GM12878 (cell line): ENCODE results near the gene COX6B1. TPM values are rescaled to one million over a fixed set of nuclear protein-coding genes. Genes with fewer than 3 reads are reported as not detected.

Source experiments
- ATAC-seq: fragments of 200-7000 bp; cut with Tn5 transposase; 3 replicates; pipeline ENCODE4 v1.9.1; 2020; ENCODE audit warnings: mild to moderate bottlenecking, moderate library complexity
- BruUV-seq: library from RNA; stranded (reverse); fragments of 400-500 nt; replicated peaks from 2 replicates; lab custom pipeline; 2021; lab: Mats Ljungman, UMichigan
- CTCF ChIA-PET: fragments of 300-600 bp; sonication (Branson Sonifier 250); formaldehyde crosslinking; extraction: SDS; loops from one replicate; lab custom pipeline; 2021; ENCODE audit warnings: inconsistent platforms; lab: Yijun Ruan, JAX
- POLR2A ChIA-PET: fragments of 350-600 bp; formaldehyde crosslinking; extraction: SDS; loops from one replicate; lab custom pipeline; 2021; ENCODE audit warnings: inconsistent platforms; lab: Charles Lee
- RAD21 ChIA-PET: fragments of 300-600 bp; sonication (Branson Sonifier 250); formaldehyde crosslinking; loops from one replicate; lab custom pipeline; 2023; ENCODE audit warnings: antibody characterized with exemption; ENCODE audit not compliant: unreplicated experiment; lab: Charles Lee
- SMC1A ChIA-PET: fragments of 300-600 bp; sonication (Branson Sonifier 250); formaldehyde crosslinking; loops from one replicate; lab custom pipeline; 2023; ENCODE audit not compliant: unreplicated experiment, uncharacterized antibody; lab: Charles Lee
- DNase-seq: peaks from one replicate; pipeline ENCODE4 v3.0.0-alpha.2; 2011; ENCODE audit warnings: low read depth, low spot score
- FAIRE-seq: peaks from 3 replicates; lab custom pipeline; 2011; peaks lifted over from hg19 to GRCh38; lab: Jason Lieb, UNC
- H2AFZ ChIP-seq: 2 replicates; pipeline ENCODE4 v1.6.0; 2011; ENCODE audit warnings: low read depth, low read length, control low read depth; ENCODE audit not compliant: control insufficient read depth
- H3K27ac ChIP-seq: 2 replicates; pipeline ENCODE4 v1.5.1; 2011; ENCODE audit warnings: control low read depth; ENCODE audit not compliant: control insufficient read depth, insufficient read depth
- H3K27me3 ChIP-seq, 2 experiments: replicated peaks in 1 of 2; 2 replicates each; pipeline versions ENCODE4 v1.6.0 to v1.6.1; 2011; ENCODE audit warnings: low read length in 1 of 2; ENCODE audit not compliant: control insufficient read depth in 2 of 2, insufficient read depth in 2 of 2
- H3K36me3 ChIP-seq, 2 experiments: 2 replicates each; pipeline ENCODE4 v1.5.1; 2011; ENCODE audit warnings: low read length in 1 of 2; ENCODE audit not compliant: control insufficient read depth in 2 of 2, insufficient read depth in 2 of 2
- H3K4me1 ChIP-seq: 2 replicates; pipeline ENCODE4 v1.6.1; 2011; ENCODE audit warnings: mild to moderate bottlenecking, low read length, moderate library complexity, mixed read lengths; ENCODE audit not compliant: control insufficient read depth, insufficient read depth
- H3K4me2 ChIP-seq: 2 replicates; pipeline ENCODE4 v1.6.0; 2011; ENCODE audit warnings: control low read depth; ENCODE audit not compliant: control insufficient read depth, insufficient read depth
- H3K4me3 ChIP-seq: fragments of 200-600 bp; sonication (generic); 2 replicates; pipeline ENCODE4 v1.5.1; 2016
- H3K79me2 ChIP-seq: 2 replicates; pipeline ENCODE4 v1.6.0; 2011; ENCODE audit warnings: low read length; ENCODE audit not compliant: control insufficient read depth, insufficient read depth
- H3K9ac ChIP-seq: 2 replicates; pipeline ENCODE4 v1.8.0; 2011; ENCODE audit warnings: low read length, control low read depth, mixed read lengths; ENCODE audit not compliant: control insufficient read depth, insufficient read depth
- H3K9me3 ChIP-seq: replicated peaks from 3 replicates; pipeline ENCODE4 v1.5.1; 2011; ENCODE audit warnings: mild to moderate bottlenecking, low read length; ENCODE audit not compliant: control insufficient read depth, insufficient read depth
- H4K20me1 ChIP-seq: 2 replicates; pipeline ENCODE4 v1.6.0; 2011; ENCODE audit not compliant: control insufficient read depth, insufficient read depth
- NFYA ChIP-seq: IDR thresholded peaks from 2 replicates; pipeline ENCODE4 v1.6.1; 2011; ENCODE audit warnings: low read depth, mild to moderate bottlenecking, low read length, improper control_type of control experiment, borderline replicate concordance
- WGBS: methylation state at CpG from one replicate; pipeline ENCODE4 v1.1.6; 2016; ENCODE audit warnings: low lambda C conversion rate; ENCODE audit not compliant: insufficient replicate concordance, insufficient coverage; ENCODE audit errors: missing lambda C conversion rate; 5-methylcytosine and 5-hydroxymethylcytosine counted together
- in situ Hi-C: fragments of 300-500 bp; cut with MboI; formaldehyde crosslinking; loops from 9 replicates; pipeline ENCODE4 v1.14.3; 2018; ENCODE audit warnings: mixed read lengths
- intact Hi-C: fragments of 100-400 bp; cut with micrococcal nuclease; formaldehyde crosslinking; loops from one replicate; pipeline ENCODE4 v1.14.2; 2022; ENCODE audit not compliant: unreplicated experiment
- polyA plus RNA-seq, 11 experiments: library from polyadenylated mRNA; depleted of rRNA in 4 of 11; unstranded in 6 of 11; stranded (reverse) in 5 of 11; fragments of >200 nt; fragmentation: Nextera tagmentation in 4 of 11; fragmentation: Illumina TruSeq in 1 of 11; extraction: Ambion mirVana in 4 of 11; extraction: Trizol in 1 of 11; gene quantifications; 1 replicate in 1 of 11; 2 replicates in 10 of 11; pipeline versions ENCODE4 v1.2.1 to v1.2.3, GENCODE V29; 2011 to 2016; ENCODE audit warnings: inconsistent platforms in 2 of 11, missing spikeins in 2 of 11, low read depth in 1 of 11
- total RNA-seq, 4 experiments: library from RNA; depleted of rRNA in 3 of 4; stranded (reverse); fragments of >200 nt in 3 of 4; fragmentation: Illumina TruSeq in 1 of 4; extraction: Trizol in 1 of 4; gene quantifications; 2 replicates each; pipeline versions ENCODE4 v1.2.1 to v1.2.3, GENCODE V29; 2013 to 2021
- TF ChIP-seq, protein P1 (sequence below): IDR thresholded peaks from 2 replicates; pipeline ENCODE4 v1.6.1; 2012; ENCODE audit warnings: low read depth, low read length, improper control_type of control experiment
- TF ChIP-seq, protein P2 (sequence below): fragments of 450-650 bp; IDR thresholded peaks from 2 replicates; pipeline ENCODE4 v1.6.1; 2016; ENCODE audit warnings: mild to moderate bottlenecking, moderate library complexity, borderline replicate concordance

Gene COX6B1
- total and polyA plus RNA-seq, 10 of the 15 experiments (the other 5 are each of a cell fraction or from before 2014, with no cell fraction given), result 500 to 1,700 (median 862) TPM

DNA sequence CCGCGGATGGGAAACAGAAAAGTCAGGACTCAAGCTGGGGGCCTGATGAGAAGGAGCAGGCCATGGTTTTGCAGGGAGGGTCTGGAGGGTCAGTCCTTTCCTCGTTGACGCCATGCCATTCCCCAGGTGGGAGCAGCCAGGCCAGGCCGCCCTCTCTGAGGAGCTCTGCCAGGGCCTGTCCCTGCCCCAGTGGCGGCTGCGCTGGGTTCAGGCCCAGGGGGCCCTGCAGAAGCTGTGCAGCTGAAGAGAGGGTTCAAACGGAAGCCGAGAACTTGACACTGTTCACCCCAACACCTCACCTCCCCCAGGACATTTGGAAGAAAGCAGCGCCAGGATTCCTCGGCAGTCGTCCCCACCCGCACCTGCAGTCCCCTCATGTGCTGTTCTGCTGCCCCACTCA, 25.4 kb upstream of the COX6B1 start:
- WGBS, result 91% methylated on average over 13 of the region's 13 CpGs
- POLR2A ChIA-PET, result interaction anchor here (0.8 kb wide), 1 partner anchor 10 kb away, joined by 3 read pairs; the partner anchor contains the start of gene HAUS5

More for the DNA sequence above, 25.4 kb upstream of the COX6B1 start:
- H3K9ac ChIP-seq, result no peak overlapping the region
- RAD21 ChIA-PET, result no interaction called here
- in situ Hi-C loops (no loop called here), intact Hi-C loops (no loop called here)
- no peak overlapping the region for H3K27ac ChIP-seq
- H3K9me3 ChIP-seq, result no peaks in the 10 kb centered on the region
- BruUV-seq, result no TSS peak
- SMC1A ChIA-PET, result no interaction called here
- no peaks in the 10 kb centered on the region for H3K27me3 ChIP-seq
- TF ChIP-seq, protein P1, sequence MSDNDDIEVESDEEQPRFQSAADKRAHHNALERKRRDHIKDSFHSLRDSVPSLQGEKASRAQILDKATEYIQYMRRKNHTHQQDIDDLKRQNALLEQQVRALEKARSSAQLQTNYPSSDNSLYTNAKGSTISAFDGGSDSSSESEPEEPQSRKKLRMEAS, result no peak
- TF ChIP-seq, protein P2, sequence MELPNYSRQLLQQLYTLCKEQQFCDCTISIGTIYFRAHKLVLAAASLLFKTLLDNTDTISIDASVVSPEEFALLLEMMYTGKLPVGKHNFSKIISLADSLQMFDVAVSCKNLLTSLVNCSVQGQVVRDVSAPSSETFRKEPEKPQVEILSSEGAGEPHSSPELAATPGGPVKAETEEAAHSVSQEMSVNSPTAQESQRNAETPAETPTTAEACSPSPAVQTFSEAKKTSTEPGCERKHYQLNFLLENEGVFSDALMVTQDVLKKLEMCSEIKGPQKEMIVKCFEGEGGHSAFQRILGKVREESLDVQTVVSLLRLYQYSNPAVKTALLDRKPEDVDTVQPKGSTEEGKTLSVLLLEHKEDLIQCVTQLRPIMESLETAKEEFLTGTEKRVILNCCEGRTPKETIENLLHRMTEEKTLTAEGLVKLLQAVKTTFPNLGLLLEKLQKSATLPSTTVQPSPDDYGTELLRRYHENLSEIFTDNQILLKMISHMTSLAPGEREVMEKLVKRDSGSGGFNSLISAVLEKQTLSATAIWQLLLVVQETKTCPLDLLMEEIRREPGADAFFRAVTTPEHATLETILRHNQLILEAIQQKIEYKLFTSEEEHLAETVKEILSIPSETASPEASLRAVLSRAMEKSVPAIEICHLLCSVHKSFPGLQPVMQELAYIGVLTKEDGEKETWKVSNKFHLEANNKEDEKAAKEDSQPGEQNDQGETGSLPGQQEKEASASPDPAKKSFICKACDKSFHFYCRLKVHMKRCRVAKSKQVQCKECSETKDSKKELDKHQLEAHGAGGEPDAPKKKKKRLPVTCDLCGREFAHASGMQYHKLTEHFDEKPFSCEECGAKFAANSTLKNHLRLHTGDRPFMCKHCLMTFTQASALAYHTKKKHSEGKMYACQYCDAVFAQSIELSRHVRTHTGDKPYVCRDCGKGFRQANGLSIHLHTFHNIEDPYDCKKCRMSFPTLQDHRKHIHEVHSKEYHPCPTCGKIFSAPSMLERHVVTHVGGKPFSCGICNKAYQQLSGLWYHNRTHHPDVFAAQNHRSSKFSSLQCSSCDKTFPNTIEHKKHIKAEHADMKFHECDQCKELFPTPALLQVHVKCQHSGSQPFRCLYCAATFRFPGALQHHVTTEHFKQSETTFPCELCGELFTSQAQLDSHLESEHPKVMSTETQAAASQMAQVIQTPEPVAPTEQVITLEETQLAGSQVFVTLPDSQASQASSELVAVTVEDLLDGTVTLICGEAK, result no peak
- TF ChIP-seq NFYA, result no peak
- H4K20me1 ChIP-seq, result no peaks in the 10 kb centered on the region
- H3K79me2 ChIP-seq, result no peaks in the 10 kb centered on the region
- FAIRE-seq (no peak), DNase-seq (no peak), ATAC-seq (no peak)
- no peak overlapping the region for H2AFZ ChIP-seq
- CTCF ChIA-PET, result no interaction called here
- no peak overlapping the region for H3K4me2 ChIP-seq
- no peak overlapping the region for H3K4me3 ChIP-seq
- H3K36me3 ChIP-seq, result no peaks in the 10 kb centered on the region; a peak in 1 of 4 replicates
- H3K4me1 ChIP-seq, result no peaks in the 10 kb centered on the region
